Left hindlimb (tissue), 1 donor: ENCODE measurements around the gene ZNF319.

ENCODE experiments used
- DNase-seq: peaks from one replicate; pipeline ENCODE4 v3.0.0-alpha.2; 2018

Gene ZNF319

GRCh38 chr16:57971848-57972247, 28.6 kb downstream of the ZNF319 start:
- no peak for DNase-seq

GRCh38 chr16:57970970-57971369, 29.5 kb downstream of the ZNF319 start, which contains the start of gene CNGB1:
TSS of gene CNGB1 (minus strand) at chr16:57971128. CDS start at chr16:57967286, 3,842 bp downstream.
- DNase-seq = no peak

GRCh38 chr16:57970319-57970718, 30.2 kb downstream of the ZNF319 start:
- no peak for DNase-seq

GRCh38 chr16:57969451-57970123, 30.9 kb downstream of the ZNF319 start:
- no peak for DNase-seq

- no peak for DNase-seq
Observed at GRCh38 chr16:57967916-57968315, 32.6 kb downstream of the ZNF319 start.

GRCh38 chr16:57966986-57967385, 33.5 kb downstream of the ZNF319 start:
- no peak for DNase-seq

- no peak for DNase-seq
Observed at GRCh38 chr16:57966204-57966771, 34.2 kb downstream of the ZNF319 start.

GRCh38 chr16:57964157-57964700, 36.2 kb downstream of the ZNF319 start:
- DNase-seq = no peak

GRCh38 chr16:57962756-57963155, 37.7 kb downstream of the ZNF319 start:
- DNase-seq = no peak

GRCh38 chr16:57962046-57962445, 38.4 kb downstream of the ZNF319 start:
- no peak for DNase-seq

- no peak for DNase-seq
Observed at GRCh38 chr16:57961538-57961937, 38.9 kb downstream of the ZNF319 start.

GRCh38 chr16:57960826-57961472, 39.5 kb downstream of the ZNF319 start:
- no peak for DNase-seq

- no peak for DNase-seq
Observed at GRCh38 chr16:57960310-57960709, 40.2 kb downstream of the ZNF319 start.

- no peak for DNase-seq
Observed at GRCh38 chr16:57959804-57960203, 40.7 kb downstream of the ZNF319 start.

GRCh38 chr16:57959121-57959520, 41.4 kb downstream of the ZNF319 start:
- DNase-seq = no peak

GRCh38 chr16:57958544-57958943, 41.9 kb downstream of the ZNF319 start:
- no peak for DNase-seq

- no peak for DNase-seq
Observed at GRCh38 chr16:57957673-57958392, 42.6 kb downstream of the ZNF319 start.

GRCh38 chr16:57956924-57957672, 43.4 kb downstream of the ZNF319 start:
- no peak for DNase-seq

- DNase-seq = no peak
Observed at GRCh38 chr16:57956270-57956808, 44.1 kb downstream of the ZNF319 start.

- no peak for DNase-seq
Observed at GRCh38 chr16:57955572-57956188, 44.8 kb downstream of the ZNF319 start.

- DNase-seq = no peak
Observed at GRCh38 chr16:57953857-57954256, 46.6 kb downstream of the ZNF319 start.

GRCh38 chr16:57952909-57953308, 47.6 kb downstream of the ZNF319 start:
- no peak for DNase-seq
